Measurements from ENCODE around the gene SCYL3.
A peak's percentile ranks its signal among the peaks of the same experiment; 100 is the strongest.

SCYL3 gene

GRCh38 chr1:169899519-169900217, 6.0 kb upstream of the SCYL3 start:
- DNase-seq (ENCODE audit: low read depth) = no peak

- no peak for DNase-seq (ENCODE audit: low read depth)
Measured at GRCh38 chr1:169896013-169896412, 2.3 kb upstream of the SCYL3 start.

- DNase-seq (ENCODE audit: low read depth) = no peak
Measured at GRCh38 chr1:169894424-169895145, 889 bp upstream of the SCYL3 start.

- DNase-seq (ENCODE audit: low read depth) = no peak
Measured at GRCh38 chr1:169892927-169893644, 610 bp downstream of the SCYL3 start.

- DNase-seq (ENCODE audit: low read depth) = no peak
Measured at GRCh38 chr1:169892176-169892926, 1.3 kb downstream of the SCYL3 start.

GRCh38 chr1:169891539-169891885, 2.2 kb downstream of the SCYL3 start:
- no peak for DNase-seq (ENCODE audit: low read depth)

- DNase-seq (ENCODE audit: low read depth) = no peak
Measured at GRCh38 chr1:169890761-169891538, 2.7 kb downstream of the SCYL3 start.

- DNase-seq (ENCODE audit: low read depth) = no peak
Measured at GRCh38 chr1:169889871-169890270, 3.8 kb downstream of the SCYL3 start.

- DNase-seq (ENCODE audit: low read depth) = no peak
Measured at GRCh38 chr1:169886931-169887330, 6.8 kb downstream of the SCYL3 start.

- DNase-seq (ENCODE audit: low read depth) = no peak
Measured at GRCh38 chr1:169886422-169886821, 7.3 kb downstream of the SCYL3 start.

- DNase-seq (ENCODE audit: low read depth) = no peak
Measured at GRCh38 chr1:169885207-169885606, 8.5 kb downstream of the SCYL3 start.

GRCh38 chr1:169884634-169885033, 9.1 kb downstream of the SCYL3 start:
- DNase-seq (ENCODE audit: low read depth) = no peak

GRCh38 chr1:169882039-169882511, 11.6 kb downstream of the SCYL3 start:
- DNase-seq (ENCODE audit: low read depth) = no peak

- DNase-seq (ENCODE audit: low read depth) = no peak
Measured at GRCh38 chr1:169879034-169879840, 14.5 kb downstream of the SCYL3 start.

- no peak for DNase-seq (ENCODE audit: low read depth)
Measured at GRCh38 chr1:169878498-169878897, 15.2 kb downstream of the SCYL3 start.

GRCh38 chr1:169877800-169878491, 15.8 kb downstream of the SCYL3 start:
- DNase-seq (ENCODE audit: low read depth) = no peak

- DNase-seq (ENCODE audit: low read depth) = peak; percentile 48
Measured at GRCh38 chr1:169874229-169874628, 19.5 kb downstream of the SCYL3 start.

- DNase-seq (ENCODE audit: low read depth) = no peak
Measured at GRCh38 chr1:169873582-169874199, 20.0 kb downstream of the SCYL3 start.

- DNase-seq (ENCODE audit: low read depth) = no peak
Measured at GRCh38 chr1:169872906-169873305, 20.8 kb downstream of the SCYL3 start.
